ENCODE measurements around the gene LACRT.

The LACRT gene

DNA sequence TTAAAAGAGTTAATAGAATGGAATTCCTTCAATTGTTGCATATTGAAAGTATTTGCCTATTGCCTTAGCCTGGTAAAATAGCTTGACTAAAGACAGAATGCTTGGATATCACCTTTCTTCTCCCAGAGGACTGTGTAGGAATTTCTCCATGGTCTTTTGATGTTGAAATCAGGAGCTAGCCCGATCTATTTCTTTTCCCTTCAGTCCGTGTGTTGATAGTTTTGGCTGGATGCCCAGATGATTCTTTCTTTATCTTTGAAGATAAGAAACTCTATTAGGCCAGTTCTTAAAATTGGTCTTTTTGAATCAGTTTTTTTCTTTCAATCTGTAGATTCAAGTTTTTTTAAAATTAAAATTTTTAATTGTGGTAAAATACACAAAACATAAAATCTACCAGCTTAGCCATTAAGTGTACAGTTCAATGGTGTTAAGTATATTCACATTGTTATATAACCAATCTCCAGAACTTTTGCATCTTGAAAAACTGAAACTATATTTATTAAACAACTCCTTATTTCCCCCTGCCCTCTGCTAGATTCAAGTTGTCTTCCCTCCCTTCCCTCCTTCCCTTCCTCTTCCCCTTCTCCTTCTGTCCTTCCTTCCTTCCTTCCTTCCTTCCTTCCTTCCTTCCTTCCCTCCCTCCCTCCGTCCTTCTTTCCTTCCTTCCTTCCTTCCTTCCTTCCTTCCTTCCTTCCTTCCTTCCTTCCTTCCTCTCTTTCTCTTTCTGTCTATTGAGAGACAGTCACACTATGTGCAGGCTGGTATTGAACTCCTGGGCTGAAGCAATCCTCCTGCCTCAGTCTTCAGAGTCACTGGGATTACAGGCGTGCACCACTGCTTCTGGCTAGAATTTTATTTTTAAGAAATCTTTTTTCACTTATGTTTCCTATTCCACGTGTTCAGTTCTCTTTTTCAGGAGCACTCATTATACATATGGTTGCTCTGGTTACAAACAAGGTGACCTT lies 10.1 kb downstream of the LACRT start:
- no peak for TF ChIP-seq TAF1 (IDR thresholded peaks at IDR 0.05; ENCODE audit: low read depth)
- TF ChIP-seq RAD21 (IDR thresholded peaks at IDR 0.05; ENCODE audit: low read depth), result no peak
- no peak for TF ChIP-seq ZBTB7A (IDR thresholded peaks at IDR 0.05; ENCODE audit: low read depth)
- TF ChIP-seq EP300 (IDR thresholded peaks at IDR 0.05; ENCODE audit: borderline replicate concordance), result no peak
- TF ChIP-seq FOXM1 (IDR thresholded peaks at IDR 0.05; ENCODE audit: borderline replicate concordance, low read depth), result no peak
- no peak for TF ChIP-seq CREB1 (IDR thresholded peaks at IDR 0.05; ENCODE audit: low read depth)
- TF ChIP-seq, protein P1, sequence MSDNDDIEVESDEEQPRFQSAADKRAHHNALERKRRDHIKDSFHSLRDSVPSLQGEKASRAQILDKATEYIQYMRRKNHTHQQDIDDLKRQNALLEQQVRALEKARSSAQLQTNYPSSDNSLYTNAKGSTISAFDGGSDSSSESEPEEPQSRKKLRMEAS (IDR thresholded peaks at IDR 0.05), result no peak
- TF ChIP-seq EGR1 (IDR thresholded peaks at IDR 0.05), result no peak
- TF ChIP-seq TCF12 (IDR thresholded peaks at IDR 0.05; ENCODE audit: low read depth), result no peak
- TF ChIP-seq, protein P2, sequence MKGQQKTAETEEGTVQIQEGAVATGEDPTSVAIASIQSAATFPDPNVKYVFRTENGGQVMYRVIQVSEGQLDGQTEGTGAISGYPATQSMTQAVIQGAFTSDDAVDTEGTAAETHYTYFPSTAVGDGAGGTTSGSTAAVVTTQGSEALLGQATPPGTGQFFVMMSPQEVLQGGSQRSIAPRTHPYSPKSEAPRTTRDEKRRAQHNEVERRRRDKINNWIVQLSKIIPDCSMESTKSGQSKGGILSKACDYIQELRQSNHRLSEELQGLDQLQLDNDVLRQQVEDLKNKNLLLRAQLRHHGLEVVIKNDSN (IDR thresholded peaks at IDR 0.05), result no peak
- TF ChIP-seq, protein P3, sequence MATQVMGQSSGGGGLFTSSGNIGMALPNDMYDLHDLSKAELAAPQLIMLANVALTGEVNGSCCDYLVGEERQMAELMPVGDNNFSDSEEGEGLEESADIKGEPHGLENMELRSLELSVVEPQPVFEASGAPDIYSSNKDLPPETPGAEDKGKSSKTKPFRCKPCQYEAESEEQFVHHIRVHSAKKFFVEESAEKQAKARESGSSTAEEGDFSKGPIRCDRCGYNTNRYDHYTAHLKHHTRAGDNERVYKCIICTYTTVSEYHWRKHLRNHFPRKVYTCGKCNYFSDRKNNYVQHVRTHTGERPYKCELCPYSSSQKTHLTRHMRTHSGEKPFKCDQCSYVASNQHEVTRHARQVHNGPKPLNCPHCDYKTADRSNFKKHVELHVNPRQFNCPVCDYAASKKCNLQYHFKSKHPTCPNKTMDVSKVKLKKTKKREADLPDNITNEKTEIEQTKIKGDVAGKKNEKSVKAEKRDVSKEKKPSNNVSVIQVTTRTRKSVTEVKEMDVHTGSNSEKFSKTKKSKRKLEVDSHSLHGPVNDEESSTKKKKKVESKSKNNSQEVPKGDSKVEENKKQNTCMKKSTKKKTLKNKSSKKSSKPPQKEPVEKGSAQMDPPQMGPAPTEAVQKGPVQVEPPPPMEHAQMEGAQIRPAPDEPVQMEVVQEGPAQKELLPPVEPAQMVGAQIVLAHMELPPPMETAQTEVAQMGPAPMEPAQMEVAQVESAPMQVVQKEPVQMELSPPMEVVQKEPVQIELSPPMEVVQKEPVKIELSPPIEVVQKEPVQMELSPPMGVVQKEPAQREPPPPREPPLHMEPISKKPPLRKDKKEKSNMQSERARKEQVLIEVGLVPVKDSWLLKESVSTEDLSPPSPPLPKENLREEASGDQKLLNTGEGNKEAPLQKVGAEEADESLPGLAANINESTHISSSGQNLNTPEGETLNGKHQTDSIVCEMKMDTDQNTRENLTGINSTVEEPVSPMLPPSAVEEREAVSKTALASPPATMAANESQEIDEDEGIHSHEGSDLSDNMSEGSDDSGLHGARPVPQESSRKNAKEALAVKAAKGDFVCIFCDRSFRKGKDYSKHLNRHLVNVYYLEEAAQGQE (IDR thresholded peaks at IDR 0.05; ENCODE audit: low read depth), result no peak

DNA sequence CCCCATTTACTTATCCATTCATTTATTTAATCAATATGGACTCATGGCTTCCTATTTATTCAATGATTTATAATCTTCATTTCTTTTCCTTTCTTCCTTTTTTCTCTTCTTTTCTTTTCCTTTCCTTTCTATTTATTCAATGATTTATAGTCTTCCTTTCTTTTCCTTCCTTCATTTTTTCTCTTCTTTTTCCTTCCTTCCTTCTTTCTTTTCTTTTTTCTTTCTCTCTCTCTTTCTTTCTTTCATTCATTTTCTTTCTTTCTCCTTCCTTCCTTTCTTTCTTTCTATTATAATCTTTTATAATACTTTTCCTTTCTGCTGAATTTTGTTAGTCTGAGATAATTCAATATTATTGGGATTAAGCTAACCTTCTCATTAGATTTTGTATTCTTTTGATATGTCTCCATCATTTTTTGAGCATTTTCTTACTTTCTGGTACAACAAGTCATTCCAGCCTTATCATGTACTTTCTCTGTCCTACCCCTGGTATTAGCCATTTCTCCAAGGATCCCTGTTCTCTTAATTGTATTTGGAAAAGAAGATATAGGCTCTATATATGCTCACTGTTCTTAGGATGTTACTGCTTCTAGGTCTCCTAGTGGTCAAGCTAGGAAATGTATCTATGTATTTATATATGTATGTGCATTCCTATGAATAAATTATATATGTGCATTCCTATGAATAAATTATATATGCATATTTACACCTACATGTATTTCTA lies 12.1 kb downstream of the LACRT start:
- TF ChIP-seq TAF1 (IDR thresholded peaks at IDR 0.05; ENCODE audit: low read depth) (no peak), CREB1 (IDR thresholded peaks at IDR 0.05; ENCODE audit: low read depth) (no peak), YY1 (IDR thresholded peaks at IDR 0.05; ENCODE audit: low read depth) (no peak), ZBTB7A (IDR thresholded peaks at IDR 0.05; ENCODE audit: low read depth) (no peak), NFIC (IDR thresholded peaks at IDR 0.05) (no peak), FOXM1 (IDR thresholded peaks at IDR 0.05; ENCODE audit: borderline replicate concordance, low read depth) (no peak), EP300 (IDR thresholded peaks at IDR 0.05; ENCODE audit: borderline replicate concordance) (no peak), CEBPB (IDR thresholded peaks at IDR 0.05) (no peak), TEAD4 (IDR thresholded peaks at IDR 0.05) (no peak), RAD21 (IDR thresholded peaks at IDR 0.05; ENCODE audit: low read depth) (no peak), TCF12 (IDR thresholded peaks at IDR 0.05; ENCODE audit: low read depth) (no peak), EGR1 (IDR thresholded peaks at IDR 0.05) (no peak)
- TF ChIP-seq, protein P3 (IDR thresholded peaks at IDR 0.05; ENCODE audit: low read depth), result no peak
- TF ChIP-seq, protein P2 (IDR thresholded peaks at IDR 0.05), result no peak
- TF ChIP-seq, protein P1 (IDR thresholded peaks at IDR 0.05), result no peak

DNA sequence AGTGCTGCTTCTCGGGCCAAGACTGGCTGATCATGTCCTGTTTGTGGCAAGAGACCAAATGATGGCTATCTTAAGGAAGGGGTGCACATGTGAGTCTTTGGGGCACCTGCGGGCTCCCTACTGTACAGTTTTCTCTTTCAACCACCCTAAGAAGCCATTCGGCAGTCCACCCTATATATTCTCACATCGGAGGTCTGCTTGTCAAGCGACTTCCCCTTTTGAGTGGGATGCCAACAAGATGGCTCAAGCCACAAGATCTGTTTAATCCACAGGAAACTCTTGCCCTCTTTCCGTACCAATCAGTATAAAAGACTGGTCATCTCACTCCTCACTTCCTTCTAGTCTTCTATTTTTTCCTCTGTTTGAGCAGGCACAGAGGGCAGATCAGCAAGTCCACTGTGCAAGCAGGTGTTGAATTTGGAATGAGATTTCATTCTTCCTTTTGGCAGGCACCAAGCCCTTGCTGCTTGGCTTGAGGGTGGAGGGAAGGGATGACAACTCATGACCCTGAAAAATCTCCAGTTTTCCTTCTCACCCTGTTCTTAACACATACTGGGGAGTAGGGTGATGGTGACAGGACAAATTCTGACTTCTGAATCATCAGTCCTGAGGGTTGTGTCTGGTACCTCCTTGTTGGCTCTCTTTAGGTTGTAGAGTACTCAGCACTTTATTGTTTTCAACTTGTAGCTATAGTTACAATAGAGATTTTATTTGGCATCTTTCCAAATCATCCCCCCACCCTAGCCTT lies 17.6 kb downstream of the LACRT start:
- no peak for TF ChIP-seq YY1 (IDR thresholded peaks at IDR 0.05; ENCODE audit: low read depth)
- TF ChIP-seq, protein P2 (IDR thresholded peaks at IDR 0.05), result no peak
- no peak for TF ChIP-seq TEAD4 (IDR thresholded peaks at IDR 0.05)
- TF ChIP-seq, protein P3 (IDR thresholded peaks at IDR 0.05; ENCODE audit: low read depth), result no peak
- no peak for TF ChIP-seq EP300 (IDR thresholded peaks at IDR 0.05; ENCODE audit: borderline replicate concordance)
- no peak for TF ChIP-seq CREB1 (IDR thresholded peaks at IDR 0.05; ENCODE audit: low read depth)
- TF ChIP-seq, protein P1 (IDR thresholded peaks at IDR 0.05), result no peak
- no peak for TF ChIP-seq FOXM1 (IDR thresholded peaks at IDR 0.05; ENCODE audit: borderline replicate concordance, low read depth)
